SK-N-SH (cell line): ENCODE data around the gene FPGT.

Experiments used
- CTCF ChIP-seq: fragments of 200-600 bp; sonication (generic); IDR thresholded peaks from 2 replicates; pipeline ENCODE4 v1.6.1; 2017; ENCODE audit warnings: antibody characterized with exemption, mild to moderate bottlenecking, moderate library complexity
- EP300 ChIP-seq, 2 experiments: IDR thresholded peaks; 2 replicates each; pipeline versions ENCODE4 v1.4.0 to v1.6.1; 2012; ENCODE audit warnings: borderline replicate concordance in 1 of 2, low read depth in 1 of 2, low read length in 1 of 2
- EZH2phosphoT487 ChIP-seq: fragments of 200-600 bp; sonication (generic); IDR thresholded peaks from 2 replicates; pipeline ENCODE4 v1.6.1; 2017; ENCODE audit warnings: low read depth, mixed run types, mild to moderate bottlenecking, antibody characterized with exemption, moderate library complexity, borderline replicate concordance
- FOXM1 ChIP-seq: IDR thresholded peaks from 2 replicates; pipeline ENCODE4 v1.4.0; 2012; ENCODE audit warnings: low read depth, mild to moderate bottlenecking
- GABPA ChIP-seq: IDR thresholded peaks from 2 replicates; pipeline ENCODE4 v1.4.0; 2012; ENCODE audit warnings: low read depth, mild to moderate bottlenecking
- MAX ChIP-seq: IDR thresholded peaks from 2 replicates; pipeline ENCODE4 v1.4.0; 2012; ENCODE audit warnings: low read depth
- MXI1 ChIP-seq: IDR thresholded peaks from 2 replicates; pipeline ENCODE4 v1.6.1; 2012; ENCODE audit warnings: mild to moderate bottlenecking, low read depth, low read length, improper control_type of control experiment
- PBX3 ChIP-seq: IDR thresholded peaks from 2 replicates; pipeline ENCODE4; 2012
- POLR2AphosphoS5 ChIP-seq: IDR thresholded peaks from 2 replicates; pipeline ENCODE4 v1.6.1; 2012; ENCODE audit warnings: low read depth, low read length
- RAD21 ChIP-seq: IDR thresholded peaks from 2 replicates; pipeline ENCODE4 v1.6.1; 2012; ENCODE audit warnings: mild to moderate bottlenecking, low read length
- SIN3A ChIP-seq: IDR thresholded peaks from 2 replicates; pipeline ENCODE4 v1.6.1; 2012; ENCODE audit warnings: low read depth, mild to moderate bottlenecking, low read length, moderate library complexity, borderline replicate concordance

GRCh38 chr1:74246315-74246714 lies 48.3 kb downstream of the FPGT start:
- no peak for TF ChIP-seq GABPA
- no peak for TF ChIP-seq MXI1
- no peak for TF ChIP-seq EZH2phosphoT487
- TF ChIP-seq POLR2AphosphoS5, result no peak
- no peak for TF ChIP-seq SIN3A
- TF ChIP-seq CTCF, result no peak
- TF ChIP-seq RAD21, result no peak
- no peak for TF ChIP-seq MAX
- no peak for TF ChIP-seq EP300 (IDR thresholded peaks at IDR 0.05; ENCODE audit: borderline replicate concordance in 1 of 2, low read depth in 1 of 2, low read length in 1 of 2)
- no peak for TF ChIP-seq PBX3
- TF ChIP-seq FOXM1, result no peak
